Islet precursor cell (in vitro differentiated cells): ENCODE data around the gene STK39.
A peak's percentile ranks its signal among the peaks of the same experiment; 100 is the strongest.

Experiments
- DNase-seq: peaks from one replicate; pipeline ENCODE4 v3.0.0-alpha.2; 2018

Gene STK39

GRCh38 chr2:168181825-168182224 lies 65.6 kb downstream of the STK39 start:
- no peak for DNase-seq

- DNase-seq = no peak
Measured at GRCh38 chr2:168180914-168181313, 66.5 kb downstream of the STK39 start.

- no peak for DNase-seq
Measured at GRCh38 chr2:168180483-168180882, 66.9 kb downstream of the STK39 start.

- no peak for DNase-seq
Measured at GRCh38 chr2:168179592-168179991, 67.8 kb downstream of the STK39 start.

- no peak for DNase-seq
Measured at GRCh38 chr2:168178520-168179324, 68.7 kb downstream of the STK39 start.

GRCh38 chr2:168176402-168176801 lies 71.0 kb downstream of the STK39 start:
- DNase-seq = no peak

- no peak for DNase-seq
Measured at GRCh38 chr2:168175469-168175868, 71.9 kb downstream of the STK39 start.

GRCh38 chr2:168174756-168175155 lies 72.6 kb downstream of the STK39 start:
- DNase-seq = no peak

GRCh38 chr2:168172071-168172470 lies 75.3 kb downstream of the STK39 start:
- DNase-seq = no peak

- DNase-seq = no peak
Measured at GRCh38 chr2:168171059-168171762, 76.2 kb downstream of the STK39 start.

GRCh38 chr2:168169097-168169745 lies 78.2 kb downstream of the STK39 start:
- no peak for DNase-seq

- no peak for DNase-seq
Measured at GRCh38 chr2:168167511-168168263, 79.7 kb downstream of the STK39 start.

GRCh38 chr2:168166902-168167510 lies 80.4 kb downstream of the STK39 start:
- DNase-seq = no peak

GRCh38 chr2:168165985-168166901 lies 81.2 kb downstream of the STK39 start:
- no peak for DNase-seq

- DNase-seq = no peak
Measured at GRCh38 chr2:168165397-168165796, 82.0 kb downstream of the STK39 start.

GRCh38 chr2:168160897-168161296 lies 86.5 kb downstream of the STK39 start:
- no peak for DNase-seq

GRCh38 chr2:168159754-168160585 lies 87.4 kb downstream of the STK39 start:
- no peak for DNase-seq

- no peak for DNase-seq
Measured at GRCh38 chr2:168158586-168158985, 88.8 kb downstream of the STK39 start.

GRCh38 chr2:168157926-168158325 lies 89.5 kb downstream of the STK39 start:
- DNase-seq = no peak

GRCh38 chr2:168157070-168157469 lies 90.3 kb downstream of the STK39 start:
- no peak for DNase-seq

- DNase-seq = peak; percentile 90
Measured at GRCh38 chr2:168156661-168157060, 90.7 kb downstream of the STK39 start.
